ENCODE results near the gene NSD1. TPM values are rescaled to one million over a fixed set of nuclear protein-coding genes. Genes with fewer than 3 reads are reported as not detected.
"Not testable (repeated sequence)": the region's sequence is repeated elsewhere in the genome, so short reads cannot be mapped to it uniquely, and the experiment has no call there.

Gene NSD1
- total RNA-seq, 1 experiment from 2014 or later = 49.1 TPM

DNA sequence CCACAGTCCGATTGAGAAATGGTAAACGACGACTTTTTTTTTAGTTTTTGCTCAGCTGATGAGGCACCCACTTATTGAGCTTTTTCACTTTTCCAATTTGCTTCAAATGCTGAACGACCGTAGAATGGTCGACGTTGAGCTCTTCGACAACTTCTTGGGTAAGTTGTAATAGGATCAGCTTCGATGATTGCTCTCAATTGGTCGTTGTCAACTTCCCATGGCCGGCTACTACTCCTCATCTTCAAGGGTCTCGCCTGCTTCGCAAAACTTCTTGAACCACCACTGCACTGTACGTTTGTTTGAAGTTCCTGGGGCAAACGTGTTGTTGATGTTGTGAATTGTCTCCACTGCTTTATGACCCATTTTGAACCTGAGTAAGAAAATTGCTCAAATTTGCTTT lies 35.7 kb downstream of the NSD1 start:
- no peak for DNase-seq (ENCODE audit: extremely low read depth, low read depth)

DNA sequence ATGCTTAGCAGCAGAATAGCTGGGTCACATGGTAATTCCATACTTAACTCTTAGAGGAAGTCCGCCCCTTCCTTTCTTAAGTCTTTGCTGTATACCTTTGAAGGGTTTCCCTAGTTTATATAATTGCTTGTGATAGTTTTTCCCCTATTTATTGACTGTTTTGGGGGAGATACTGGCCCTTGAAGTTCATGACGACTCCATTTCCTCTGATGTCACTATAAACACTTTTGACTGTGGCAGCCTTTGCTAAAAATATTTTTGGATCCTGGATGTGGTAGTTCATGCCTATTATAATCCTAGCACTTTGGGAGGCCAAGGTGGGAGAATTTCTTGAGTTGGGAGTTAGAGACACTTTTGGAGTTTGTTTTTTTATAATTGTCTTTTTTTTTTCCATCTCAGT lies 38.4 kb downstream of the NSD1 start:
- DNase-seq (ENCODE audit: extremely low read depth, low read depth) = no peak

DNA sequence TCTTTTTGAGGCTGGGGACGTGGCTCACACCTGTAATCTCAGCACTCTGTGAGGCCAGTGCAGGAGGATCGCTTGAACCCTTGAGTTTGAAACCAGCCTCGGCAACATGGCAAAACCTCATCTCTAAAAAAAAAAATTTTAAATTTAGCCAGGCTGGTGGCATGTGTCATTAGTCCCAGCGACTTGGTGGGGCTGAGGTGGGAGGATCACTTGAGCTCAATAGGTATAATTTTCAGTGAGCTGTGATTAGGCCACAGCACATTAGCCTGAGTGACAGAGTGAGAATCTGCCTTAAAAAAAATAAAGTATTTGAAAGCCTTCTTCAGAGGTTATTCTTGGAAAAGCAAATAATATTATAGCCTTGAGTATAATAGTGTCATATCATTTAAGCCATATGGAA lies 41.8 kb downstream of the NSD1 start:
- no peak for DNase-seq (ENCODE audit: extremely low read depth, low read depth)

DNA sequence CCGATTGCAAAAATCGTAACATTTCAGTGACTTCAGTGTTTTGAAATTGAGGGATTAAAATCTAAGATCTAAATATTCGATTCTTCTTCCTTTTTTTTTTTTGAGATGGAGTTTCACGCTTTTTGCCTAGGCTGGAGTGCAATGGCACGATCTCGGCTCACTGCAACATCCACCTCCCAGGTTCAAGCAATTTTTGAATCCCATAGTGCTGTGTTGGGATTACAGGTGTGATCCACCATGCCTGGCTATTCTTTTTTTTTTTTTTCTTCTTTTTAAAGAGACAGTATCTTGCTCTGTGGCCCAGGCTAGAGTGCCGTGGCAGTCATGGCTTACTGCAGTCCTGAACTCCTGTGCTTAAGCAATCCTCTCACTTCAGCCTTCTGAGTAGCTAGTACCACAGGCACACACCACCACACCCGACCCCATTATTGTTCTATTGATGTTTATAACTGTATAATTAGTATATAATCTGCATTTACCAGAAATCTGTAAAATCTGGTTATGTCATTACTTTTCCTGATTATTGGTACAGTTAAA lies 42.7 kb downstream of the NSD1 start:
- no peak for DNase-seq (ENCODE audit: extremely low read depth, low read depth)

DNA sequence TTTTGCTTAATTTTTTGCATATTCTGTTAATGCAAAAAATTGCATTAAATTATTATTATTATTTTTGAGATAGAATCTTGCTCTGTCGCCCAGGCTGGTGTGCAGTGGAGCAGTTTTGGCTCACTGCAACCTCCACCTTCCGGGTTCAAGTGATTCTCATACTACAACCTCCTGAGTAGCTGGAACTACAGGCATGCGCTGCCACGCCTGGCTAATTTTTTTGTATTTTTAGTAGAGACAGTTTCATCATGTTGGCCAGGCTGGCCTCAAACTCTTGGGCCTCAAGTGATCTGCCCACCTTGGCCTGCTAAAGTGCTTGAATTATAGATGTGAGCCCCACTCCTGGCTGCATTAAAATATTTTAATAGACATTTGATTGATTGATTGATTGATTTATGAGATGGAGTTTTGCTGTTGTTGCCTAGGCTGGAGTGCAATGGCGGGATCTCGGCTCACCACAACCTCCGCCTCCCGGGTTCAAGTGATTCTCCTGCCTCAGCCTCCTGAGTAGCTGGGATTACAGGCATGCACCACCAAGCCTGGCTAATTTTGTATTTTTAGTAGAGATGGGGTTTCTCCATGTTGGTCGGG lies 44.4 kb downstream of the NSD1 start:
- not testable (repeated sequence) for DNase-seq (ENCODE audit: extremely low read depth, low read depth)

DNA sequence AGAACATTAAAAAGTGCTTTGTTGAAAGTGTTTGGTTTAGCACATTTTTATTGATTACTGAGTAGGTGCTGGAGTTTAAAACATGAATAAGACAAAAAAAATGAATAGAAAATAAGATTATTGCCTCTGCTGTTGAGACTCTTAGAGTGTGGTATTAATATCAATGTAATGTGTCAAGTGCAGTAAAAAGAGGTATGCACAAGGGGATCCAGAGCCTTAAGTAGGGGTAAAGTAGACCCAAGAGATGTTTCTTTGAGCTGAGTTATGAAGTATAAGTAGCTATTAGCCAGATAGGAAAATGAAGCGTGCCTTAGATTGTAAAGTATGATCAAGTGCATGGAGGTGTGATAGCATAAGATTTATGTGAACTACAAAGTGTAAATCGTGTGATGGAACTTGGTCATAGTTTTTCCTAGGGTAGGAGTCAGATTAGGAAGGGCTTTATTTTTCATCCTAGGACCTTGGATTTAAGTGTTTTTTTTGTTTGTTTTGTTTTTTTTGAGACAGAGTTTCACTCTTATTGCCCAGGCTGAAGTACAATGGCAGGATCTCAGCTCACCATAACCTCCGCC lies 45.2 kb downstream of the NSD1 start:
- DNase-seq (ENCODE audit: extremely low read depth, low read depth) = no peak

DNA sequence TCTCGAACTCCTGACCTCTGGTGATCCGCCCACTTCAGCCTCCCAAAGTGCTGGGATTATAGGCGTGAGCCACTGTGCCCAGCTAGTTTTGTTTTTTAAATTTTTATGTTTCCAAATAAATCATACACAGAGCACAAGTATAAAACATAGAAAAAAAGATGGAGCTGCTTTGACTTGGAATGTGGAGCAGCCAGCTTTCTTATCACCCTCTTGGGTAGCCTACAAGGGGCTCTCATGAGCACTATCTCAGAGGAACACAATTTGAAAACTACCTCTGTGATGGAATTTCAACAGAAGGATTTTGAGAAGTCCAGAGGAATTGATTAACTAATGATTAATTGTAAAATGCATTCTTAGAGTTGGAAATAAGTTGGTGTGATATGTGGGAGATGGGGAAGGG lies 45.9 kb downstream of the NSD1 start:
- no peak for DNase-seq (ENCODE audit: extremely low read depth, low read depth)

DNA sequence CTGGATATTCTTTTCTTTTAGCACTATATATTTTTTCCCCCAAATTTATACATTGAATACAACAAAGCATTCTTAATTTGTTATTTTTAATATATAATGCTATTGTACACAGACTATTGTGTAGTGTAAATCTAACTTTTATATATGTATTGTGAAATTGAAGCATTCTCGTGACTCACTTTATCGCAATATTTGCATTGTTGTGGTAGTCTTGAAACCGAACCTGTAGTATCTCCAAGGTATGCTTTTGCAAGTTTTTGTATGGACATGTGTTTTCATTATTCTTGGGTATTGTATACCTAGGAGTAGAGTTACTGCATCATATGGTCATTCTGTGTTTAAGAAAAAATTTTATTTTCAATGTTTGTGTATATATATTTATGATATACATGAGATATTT lies 49.6 kb downstream of the NSD1 start:
- DNase-seq (ENCODE audit: extremely low read depth, low read depth) = no peak

DNA sequence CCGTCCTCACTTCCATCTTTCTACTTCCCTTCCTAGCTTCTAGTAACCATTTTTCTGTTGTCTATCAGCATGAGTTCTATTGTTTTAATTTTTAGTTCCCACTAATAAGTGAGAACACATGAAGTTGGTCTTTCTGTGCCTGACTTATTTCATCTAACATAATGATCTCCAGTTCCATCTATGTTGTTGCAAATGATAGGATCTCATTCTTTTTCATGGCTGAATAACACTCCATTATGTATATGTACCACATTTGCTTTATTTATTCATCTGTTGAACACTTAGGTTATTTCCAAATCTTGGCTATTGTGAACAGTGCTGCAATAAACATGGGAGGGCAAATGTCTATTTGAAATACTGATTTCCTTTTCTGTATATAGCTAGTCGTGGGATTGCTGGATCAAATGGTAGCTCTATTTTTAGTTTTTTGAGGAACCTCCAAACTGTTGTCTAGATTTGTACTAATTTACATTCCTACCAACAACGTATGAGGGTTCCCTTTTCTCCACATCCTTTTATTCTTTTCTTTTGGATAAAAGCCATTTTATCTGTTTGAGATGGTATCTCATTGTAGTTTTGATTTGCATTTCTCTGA lies 50.3 kb downstream of the NSD1 start:
- no peak for DNase-seq (ENCODE audit: extremely low read depth, low read depth)

DNA sequence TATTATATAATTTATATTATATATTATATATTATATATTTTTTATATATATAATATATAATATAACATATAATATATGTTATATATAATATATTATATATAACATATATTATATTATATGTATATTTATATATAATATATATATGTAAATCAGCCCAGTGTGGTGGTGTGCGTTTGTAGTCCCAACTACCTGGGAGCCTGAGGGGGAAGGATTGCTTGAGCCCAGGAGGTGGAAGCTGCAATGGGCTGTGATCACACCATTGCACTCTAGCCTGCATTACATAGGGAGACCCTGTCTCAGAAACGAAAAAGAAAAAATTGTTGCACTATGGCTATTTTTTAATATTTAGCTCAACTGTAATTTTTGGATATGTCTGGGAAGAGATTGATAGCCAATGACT lies 52.4 kb downstream of the NSD1 start:
- no peak for DNase-seq (ENCODE audit: extremely low read depth, low read depth)

DNA sequence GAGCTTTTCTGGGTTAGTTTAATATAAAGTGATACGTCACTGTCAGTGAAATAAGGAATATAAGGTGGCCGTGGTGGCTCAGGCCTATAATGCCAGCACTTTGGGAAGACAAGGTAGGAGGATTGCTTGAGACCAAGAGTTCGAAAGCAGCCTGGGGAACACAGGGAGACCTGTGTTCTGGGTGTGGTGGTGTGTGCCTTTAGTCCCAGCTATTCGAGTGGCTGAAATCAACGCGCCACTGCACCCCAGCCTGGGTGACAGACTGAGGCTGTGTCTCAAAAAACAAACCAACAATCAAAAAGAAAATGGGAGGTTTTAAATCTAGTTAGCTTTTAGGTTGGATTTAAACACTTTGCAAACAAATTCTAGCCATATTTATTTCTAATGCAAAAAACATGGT lies 53.1 kb downstream of the NSD1 start:
- DNase-seq (ENCODE audit: extremely low read depth, low read depth) = no peak

DNA sequence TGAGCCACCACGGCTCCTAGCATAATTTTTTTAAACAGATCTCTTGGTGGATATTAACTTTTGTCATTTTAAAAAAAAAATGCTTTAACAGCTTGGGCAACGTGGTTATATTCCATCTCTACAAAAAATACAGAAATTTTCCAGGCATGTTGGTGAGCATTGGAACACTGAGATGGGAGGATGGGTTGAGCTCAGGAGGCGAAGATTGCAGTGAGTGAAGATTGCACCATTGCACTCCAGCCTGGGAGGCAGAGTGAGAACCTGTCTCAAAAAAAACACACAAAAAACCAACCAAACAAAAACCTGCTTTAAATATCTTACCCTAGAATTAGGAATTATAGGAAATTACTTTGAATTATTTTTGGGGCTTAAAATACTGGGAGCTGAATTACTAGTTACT lies 55.2 kb downstream of the NSD1 start:
- no peak for DNase-seq (ENCODE audit: extremely low read depth, low read depth)

DNA sequence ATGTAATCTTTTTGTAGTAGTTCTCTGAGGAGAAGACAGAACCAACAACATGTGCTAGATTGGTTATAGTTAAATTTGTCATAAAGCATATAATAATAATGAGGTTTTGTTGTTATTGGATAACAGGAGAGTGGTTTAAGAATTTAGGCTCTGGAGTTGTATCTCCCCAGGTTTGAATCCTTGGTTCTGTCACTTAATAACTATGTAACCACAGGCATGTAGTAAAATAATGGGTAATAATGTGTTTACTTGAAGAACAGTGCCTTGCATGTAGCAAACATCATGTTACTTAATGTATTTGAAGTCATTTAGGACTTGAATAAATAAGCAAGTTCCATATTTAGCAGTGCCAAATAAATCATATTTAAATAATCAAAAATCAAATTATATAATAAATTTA lies 55.8 kb downstream of the NSD1 start:
- DNase-seq (ENCODE audit: extremely low read depth, low read depth) = no peak

DNA sequence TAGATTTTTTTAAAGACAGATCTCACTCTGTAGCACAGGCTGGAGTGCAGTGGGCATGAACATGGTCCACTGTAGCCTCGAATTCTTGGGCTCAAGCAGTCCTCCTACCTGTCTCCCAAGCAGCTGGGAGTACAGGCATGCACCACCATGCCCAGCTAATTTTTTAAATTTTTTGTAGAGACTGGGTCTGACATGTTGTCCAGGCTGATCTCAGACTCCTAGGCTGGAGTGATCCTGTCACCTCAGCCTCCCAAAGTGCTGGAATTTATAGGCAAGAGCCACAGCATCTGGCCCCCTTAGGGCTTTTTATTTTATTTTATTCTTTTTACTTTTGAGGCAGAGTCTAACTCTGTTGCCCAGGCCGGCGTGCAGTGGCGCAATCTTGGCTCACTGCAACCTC lies 56.4 kb downstream of the NSD1 start:
- DNase-seq (ENCODE audit: extremely low read depth, low read depth) = no peak

DNA sequence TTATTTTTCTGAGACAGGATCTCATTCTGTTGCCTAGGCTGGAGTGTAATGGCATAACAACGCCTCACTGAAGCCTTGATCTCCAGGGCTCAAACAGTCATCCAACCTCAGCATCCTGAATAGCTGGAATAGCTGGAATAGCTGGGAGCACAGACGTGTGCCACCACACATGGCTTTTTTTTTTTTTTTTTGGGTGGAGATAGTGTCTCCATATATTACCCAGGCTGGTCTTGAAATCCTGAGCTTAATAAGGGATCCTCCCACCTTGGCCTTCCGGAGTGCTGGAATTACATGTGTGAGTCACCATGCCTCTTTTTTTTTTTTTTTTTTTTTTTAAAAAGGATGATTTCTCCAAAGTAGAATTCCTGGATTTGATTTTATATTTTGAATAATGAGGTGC lies 60.7 kb downstream of the NSD1 start:
- peak; percentile 79 for DNase-seq (ENCODE audit: extremely low read depth, low read depth)

DNA sequence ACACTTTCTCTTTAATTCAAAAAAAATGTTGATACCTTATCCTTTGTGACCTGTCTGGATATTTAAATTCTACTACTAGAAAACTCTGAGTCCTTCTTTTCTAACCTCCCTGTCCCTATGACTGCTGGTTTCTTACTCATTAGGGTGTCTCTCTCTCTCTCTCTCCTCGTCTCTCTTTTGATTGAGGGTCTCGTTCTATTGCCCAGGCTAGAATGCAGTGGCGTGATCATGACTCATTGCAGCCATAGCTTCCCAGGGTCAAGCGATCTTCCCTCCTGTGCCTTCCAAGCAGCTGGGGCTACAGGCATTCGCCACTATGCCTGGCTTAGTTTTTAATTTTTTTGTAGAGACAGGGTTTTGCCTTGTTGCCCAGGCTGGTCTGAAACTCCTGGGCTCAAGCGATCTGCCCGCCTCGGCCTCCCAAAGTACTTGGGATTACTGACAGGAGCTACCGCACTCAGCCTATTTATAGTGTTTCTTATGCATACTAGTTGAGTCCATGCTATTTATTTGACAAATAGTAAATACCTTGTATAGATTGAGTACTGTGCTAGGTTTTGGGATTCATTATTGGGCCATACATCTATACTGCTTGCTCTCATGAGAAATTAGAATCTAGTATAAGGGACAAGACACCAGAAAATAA lies 61.9 kb downstream of the NSD1 start:
- DNase-seq (ENCODE audit: extremely low read depth, low read depth) = no peak

DNA sequence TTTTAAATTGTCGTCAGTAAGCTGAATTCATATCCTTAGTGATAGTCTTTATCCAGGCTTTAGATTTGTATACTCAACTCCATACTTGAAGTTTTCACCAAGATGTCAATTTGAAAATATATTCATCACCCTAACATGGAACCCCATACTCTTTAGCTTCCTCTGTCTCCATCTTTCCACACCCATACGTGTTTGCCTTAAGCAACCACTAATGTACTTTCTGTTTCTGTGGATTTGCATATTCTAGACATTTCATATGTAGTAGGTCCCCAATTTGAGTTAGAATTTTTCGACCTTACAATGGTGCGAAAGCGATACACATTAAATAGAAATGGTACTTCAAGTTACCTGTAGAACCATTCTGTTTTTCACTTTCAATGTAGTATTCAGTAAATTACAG lies 65.2 kb downstream of the NSD1 start:
- no peak for DNase-seq (ENCODE audit: extremely low read depth, low read depth)

DNA sequence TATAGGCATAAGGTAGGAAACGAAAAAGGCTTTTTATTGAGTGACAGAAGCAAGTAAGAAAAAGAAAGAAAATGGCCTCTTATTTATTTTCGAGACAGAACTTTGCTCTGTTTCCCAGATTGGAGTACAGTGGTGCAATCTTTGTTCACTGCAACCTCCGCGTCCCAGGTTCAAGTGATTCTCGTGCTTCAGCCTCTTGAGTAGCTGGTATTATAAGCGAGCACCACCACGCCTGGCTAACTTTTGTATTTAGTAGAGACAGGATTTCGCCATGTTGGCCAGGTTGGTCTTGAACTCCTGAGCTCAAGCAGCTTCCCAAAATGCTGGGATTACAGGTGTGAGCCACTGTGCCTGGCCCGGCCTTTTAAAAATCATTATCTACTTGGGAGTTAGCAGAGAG lies 70.7 kb downstream of the NSD1 start:
- DNase-seq (ENCODE audit: extremely low read depth, low read depth) = no peak

DNA sequence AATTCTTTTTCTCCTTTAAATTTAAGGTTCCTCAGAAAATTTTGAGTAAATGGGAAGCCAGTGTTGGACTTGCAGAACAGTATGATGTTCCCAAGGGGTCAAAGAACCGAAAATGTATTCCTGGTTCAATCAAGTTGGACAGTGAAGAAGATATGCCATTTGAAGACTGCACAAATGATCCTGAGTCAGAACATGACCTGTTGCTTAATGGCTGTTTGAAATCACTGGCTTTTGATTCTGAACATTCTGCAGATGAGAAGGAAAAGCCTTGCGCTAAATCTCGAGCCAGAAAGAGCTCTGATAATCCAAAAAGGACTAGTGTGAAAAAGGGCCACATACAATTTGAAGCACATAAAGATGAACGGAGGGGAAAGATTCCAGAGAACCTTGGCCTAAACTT lies 76.0 kb downstream of the NSD1 start:
- DNase-seq (ENCODE audit: extremely low read depth, low read depth) = no peak

DNA sequence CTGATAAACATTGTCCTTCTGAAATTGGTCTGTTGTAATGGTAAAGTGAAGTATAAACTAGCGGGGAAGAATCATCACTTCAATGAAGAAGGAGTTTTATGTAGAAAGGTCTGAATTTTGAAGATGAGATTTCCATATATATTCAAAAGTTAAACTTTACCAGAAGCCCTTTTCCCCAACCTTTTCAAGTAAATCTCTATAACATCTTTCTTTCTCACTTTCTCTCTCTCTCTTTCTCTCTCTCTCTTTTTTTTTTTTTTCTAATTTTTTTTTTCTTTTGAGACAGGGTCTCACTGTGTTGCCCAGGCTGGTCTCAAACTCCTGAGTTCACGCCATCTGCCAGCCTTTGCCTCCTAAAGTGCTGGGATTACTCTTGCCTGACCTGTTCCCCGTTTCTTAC lies 78.7 kb downstream of the NSD1 start:
- DNase-seq (ENCODE audit: extremely low read depth, low read depth) = no peak

DNA sequence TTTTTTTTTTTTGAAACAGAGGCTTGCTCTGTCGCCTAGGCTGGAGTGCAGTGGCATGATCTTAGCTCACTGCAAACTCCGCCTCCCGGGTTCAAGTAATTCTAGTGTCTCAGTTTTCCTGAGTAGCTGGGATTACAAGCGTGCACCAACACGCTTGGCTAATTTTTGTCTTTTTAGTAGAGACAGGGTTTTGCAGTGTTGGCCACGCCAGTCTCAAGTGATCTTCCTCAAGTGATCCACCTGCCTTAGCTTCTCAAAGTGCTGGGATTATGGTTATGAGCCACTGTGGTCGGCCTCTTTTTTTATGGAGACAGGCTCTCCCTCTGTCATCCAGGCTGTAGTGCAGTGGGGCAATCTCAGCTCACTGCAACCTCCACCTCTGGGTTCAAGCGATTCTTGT lies 87.0 kb downstream of the NSD1 start:
- no peak for DNase-seq (ENCODE audit: extremely low read depth, low read depth)

DNA sequence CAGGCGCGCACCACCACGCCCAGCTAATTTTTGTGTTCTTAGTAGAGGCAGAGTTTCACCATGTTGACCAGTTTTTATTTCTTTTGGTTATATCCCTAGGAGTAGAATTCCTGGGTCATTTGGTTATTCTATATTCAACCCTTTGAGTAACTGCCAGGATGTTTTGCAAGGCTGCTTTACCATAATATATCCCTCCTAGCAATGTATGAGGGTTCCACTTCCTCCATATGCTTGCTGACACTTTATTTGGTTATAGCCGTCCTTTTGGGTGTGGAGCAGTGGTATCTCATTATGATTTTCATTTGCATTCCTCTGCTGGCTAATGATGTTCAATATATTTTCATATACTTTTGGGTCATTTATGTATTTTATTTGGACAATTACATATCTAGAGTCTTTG lies 88.7 kb downstream of the NSD1 start:
- DNase-seq (ENCODE audit: extremely low read depth, low read depth) = no peak
